ENCODE measurements around the gene LRMDA. TPM values are rescaled to one million over a fixed set of nuclear protein-coding genes. Genes with fewer than 3 reads are reported as not detected.

LRMDA gene
- total and polyA plus RNA-seq, 7 donors = 2.8 to 22.2 (median 9.0) TPM

- no peak for DNase-seq
- peaks cover 0 to 33% (median 18%) of the 10 kb centered on the region in 4 donors for H3K4me1 ChIP-seq
These were observed 34.6 kb upstream of the LRMDA start for GRCh38 chr10:75396631-75397495.

GRCh38 chr10:75397496-75398199, 33.8 kb upstream of the LRMDA start:
- H3K4me1 ChIP-seq = peaks cover 0 to 33% (median 18%) of the 10 kb centered on the region in 4 donors
- no peak for TF ChIP-seq POLR2AphosphoS5 (IDR thresholded peaks at IDR 0.05)
- no peak for TF ChIP-seq POLR2A (IDR thresholded peaks at IDR 0.05)
- TF ChIP-seq CTCF (IDR thresholded peaks at IDR 0.05) = no peak
- no peak for TF ChIP-seq EP300 (IDR thresholded peaks at IDR 0.05)
- peak overlapping the region; percentile 93 to 99 (median 98) for H3K27ac ChIP-seq
- peaks cover 0 to 34% (median 6%) of the 10 kb centered on the region in 4 donors for H3K36me3 ChIP-seq
- H3K9me3 ChIP-seq = no peaks in the 10 kb centered on the region
- intact Hi-C loops (cut with DNase I) = no loop called here
- H3K4me3 ChIP-seq = peak overlapping the region; percentile 21 to 94 (median 83)
- no peaks in the 10 kb centered on the region for H3K27me3 ChIP-seq
- DNase-seq = no peak
- WGBS, 2 donors = 77 to 78% methylated on average over 19 of the region's 19 CpGs

More at GRCh38 chr10:75396631-75397495, 34.6 kb upstream of the LRMDA start:
- intact Hi-C loops (cut with DNase I) = no loop called here
- Histone ChIP-seq H3K9me3 (no peaks in the 10 kb centered on the region), H3K27me3 (no peaks in the 10 kb centered on the region), H3K36me3 (peaks cover 0 to 34% (median 6%) of the 10 kb centered on the region in 4 donors), H3K4me3 (peak overlapping the region; percentile 21 to 94 (median 83)), H3K27ac (peak overlapping the region; percentile 93 to 99 (median 98))
- TF ChIP-seq POLR2AphosphoS5 (IDR thresholded peaks at IDR 0.05) (no peak), POLR2A (IDR thresholded peaks at IDR 0.05) (no peak), EP300 (IDR thresholded peaks at IDR 0.05) (no peak), CTCF (IDR thresholded peaks at IDR 0.05) (no peak)
- 6 to 15% methylated on average over 71 of the region's 71 CpGs for WGBS, 2 donors

- H3K36me3 ChIP-seq = peaks cover 0 to 34% (median 6%) of the 10 kb centered on the region in 4 donors
- intact Hi-C loops (cut with DNase I) = no loop called here
- WGBS, 2 donors = 67 to 75% methylated on average over 17 of the region's 17 CpGs
- no peaks in the 10 kb centered on the region for H3K9me3 ChIP-seq
- peak overlapping the region; percentile 93 to 99 (median 98) for H3K27ac ChIP-seq
- no peaks in the 10 kb centered on the region for H3K27me3 ChIP-seq
- TF ChIP-seq CTCF (IDR thresholded peaks at IDR 0.05) (no peak), POLR2A (IDR thresholded peaks at IDR 0.05) (no peak), EP300 (IDR thresholded peaks at IDR 0.05) (no peak), POLR2AphosphoS5 (IDR thresholded peaks at IDR 0.05) (no peak)
- H3K4me3 ChIP-seq = peak overlapping the region; percentile 76 to 97 (median 92)
- no peak for DNase-seq
- H3K4me1 ChIP-seq = peaks cover 0 to 37% (median 18%) of the 10 kb centered on the region in 4 donors
These were observed 33.2 kb upstream of the LRMDA start for GRCh38 chr10:75398200-75398691.

- WGBS, 2 donors = 69 to 78% methylated on average over 76 of the region's 76 CpGs
- Histone ChIP-seq H3K36me3 (peaks cover 0 to 34% (median 6%) of the 10 kb centered on the region in 4 donors), H3K27ac (peak overlapping the region; percentile 93 to 99 (median 98)), H3K4me1 (peaks cover 0 to 43% (median 22%) of the 10 kb centered on the region in 4 donors), H3K9me3 (no peaks in the 10 kb centered on the region), H3K27me3 (no peaks in the 10 kb centered on the region), H3K4me3 (peak overlapping the region; percentile 76 to 97 (median 92))
- TF ChIP-seq CTCF (IDR thresholded peaks at IDR 0.05) = no peak
- TF ChIP-seq EP300 (IDR thresholded peaks at IDR 0.05) = no peak
- no peak for TF ChIP-seq POLR2A (IDR thresholded peaks at IDR 0.05)
- TF ChIP-seq POLR2AphosphoS5 (IDR thresholded peaks at IDR 0.05) = peak in 2 of 4 donors; percentile 3 to 24
- DNase-seq = peak; percentile 81
- intact Hi-C loops (cut with DNase I) = no loop called here
These were observed 32.5 kb upstream of the LRMDA start for GRCh38 chr10:75398692-75399460.

Measured in sigmoid colon (tissue), 7 donors.